Osteoblast (primary cell): ENCODE data around the gene BTG4. TPM values are rescaled to one million over a fixed set of nuclear protein-coding genes. Genes with fewer than 3 reads are reported as not detected.

ENCODE experiments used
- DNase-seq: peaks from one replicate; pipeline ENCODE4 v3.0.0; 2011; ENCODE audit warnings: low spot score, mixed read lengths; ENCODE audit not compliant: insufficient read length; ENCODE audit errors: missing footprints
- H2AFZ ChIP-seq: 2 replicates; pipeline ENCODE4 v1.6.0; 2011; ENCODE audit warnings: mild to moderate bottlenecking, low read length
- H3K27ac ChIP-seq: 2 replicates; pipeline ENCODE4 v1.5.1; 2011; ENCODE audit warnings: mild to moderate bottlenecking, low read depth, low read length, moderate library complexity
- H3K27me3 ChIP-seq: 2 replicates; pipeline ENCODE4 v1.6.0; 2012; ENCODE audit warnings: mild to moderate bottlenecking, control low read depth, inconsistent platforms, low read length, moderate library complexity; ENCODE audit not compliant: insufficient read depth
- H3K36me3 ChIP-seq: 2 replicates; pipeline ENCODE4 v1.5.1; 2011; ENCODE audit warnings: mild to moderate bottlenecking, low read length, control low read depth, moderate library complexity; ENCODE audit not compliant: insufficient read depth
- H3K4me1 ChIP-seq: 2 replicates; pipeline ENCODE4 v1.5.1; 2011; ENCODE audit warnings: mild to moderate bottlenecking, low read length, control low read depth, moderate library complexity; ENCODE audit not compliant: insufficient read depth
- H3K4me2 ChIP-seq: 2 replicates; pipeline ENCODE4 v1.6.0; 2011; ENCODE audit warnings: mild to moderate bottlenecking, low read length; ENCODE audit not compliant: insufficient read depth
- H3K4me3 ChIP-seq: fragments of 200-600 bp; sonication (generic); 3 replicates; pipeline ENCODE4 v1.5.1; 2012; ENCODE audit warnings: mild to moderate bottlenecking, low read length, inconsistent platforms; ENCODE audit not compliant: insufficient read depth
- H3K79me2 ChIP-seq: 2 replicates; pipeline ENCODE4 v1.6.0; 2012; ENCODE audit warnings: mild to moderate bottlenecking, low read length, control low read depth, inconsistent platforms; ENCODE audit not compliant: insufficient read depth
- H3K9me3 ChIP-seq: 2 replicates; pipeline ENCODE4 v1.5.1; 2011; ENCODE audit warnings: low read depth, low read length, control low read depth
- H4K20me1 ChIP-seq: 2 replicates; pipeline ENCODE4 v1.6.0; 2012; ENCODE audit warnings: mild to moderate bottlenecking, low read length, control low read depth; ENCODE audit not compliant: insufficient read depth
- CTCF ChIP-seq: IDR thresholded peaks from 2 replicates; pipeline ENCODE4 v1.5.1; 2011; ENCODE audit warnings: mild to moderate bottlenecking, low read depth, low read length, moderate library complexity; ENCODE audit errors: extremely low read depth
- total RNA-seq: library from RNA; depleted of rRNA; stranded (reverse); fragments of >200 nt; gene quantifications from 2 replicates; pipeline ENCODE4 v1.2.3, GENCODE V29; 2012

Gene BTG4
- total RNA-seq, 1 donor: not detected

- H3K36me3 ChIP-seq: peaks cover 14% of the 10 kb centered on the region
- TF ChIP-seq CTCF: no peak
- peaks cover 15% of the 10 kb centered on the region for H3K79me2 ChIP-seq
- H3K4me2 ChIP-seq: peak within 1 kb of the TSS; percentile 90
- H3K4me3 ChIP-seq: peak within 1 kb of the TSS; percentile 75
- no peaks in the 10 kb centered on the region for H3K9me3 ChIP-seq
- peaks cover 27% of the 10 kb centered on the region for H3K4me1 ChIP-seq
- peak; percentile 93 for DNase-seq
- peak within 1 kb of the TSS; percentile 80 for H3K27ac ChIP-seq
- H3K27me3 ChIP-seq: no peaks in the 10 kb centered on the region
- H2AFZ ChIP-seq: peak within 1 kb of the TSS; percentile 96
- H4K20me1 ChIP-seq: no peaks in the 10 kb centered on the region
Measured at GRCh38 chr11:111540114-111540936, 28.1 kb upstream of the BTG4 start, which contains the start of gene LAYN. Gene LAYN (plus strand): TSS chr11:111540720. CDS start chr11:111540844, 124 bp downstream.

- Histone ChIP-seq H3K79me2 (peaks cover 15% of the 10 kb centered on the region), H3K4me3 (peak overlapping the region; percentile 75), H3K9me3 (no peaks in the 10 kb centered on the region), H3K27me3 (no peaks in the 10 kb centered on the region), H3K4me2 (peak overlapping the region; percentile 90), H3K4me1 (peaks cover 27% of the 10 kb centered on the region), H4K20me1 (no peaks in the 10 kb centered on the region), H3K27ac (no peak overlapping the region), H2AFZ (peak overlapping the region; percentile 96), H3K36me3 (peaks cover 9% of the 10 kb centered on the region)
- no peak for TF ChIP-seq CTCF
- DNase-seq: no peak
Measured at GRCh38 chr11:111539426-111540113, 27.4 kb upstream of the BTG4 start.

GRCh38 chr11:111538407-111539114, 26.4 kb upstream of the BTG4 start:
- Histone ChIP-seq H3K4me1 (peaks cover 21% of the 10 kb centered on the region), H3K9me3 (no peaks in the 10 kb centered on the region), H3K27ac (no peak overlapping the region), H2AFZ (no peak overlapping the region), H3K4me2 (no peak overlapping the region), H3K27me3 (no peaks in the 10 kb centered on the region), H3K79me2 (peaks cover 15% of the 10 kb centered on the region), H3K36me3 (no peaks in the 10 kb centered on the region), H3K4me3 (no peak overlapping the region), H4K20me1 (no peaks in the 10 kb centered on the region)
- peak; percentile 87 for DNase-seq
- no peak for TF ChIP-seq CTCF
